H9 (cell line): Measurements from ENCODE around the gene CLUH. TPM values are rescaled to one million over a fixed set of nuclear protein-coding genes. Genes with fewer than 3 reads are reported as not detected.

ENCODE experiments used
- DNase-seq: peaks from one replicate; pipeline ENCODE4 v3.0.0-alpha.2; 2017
- H2AFZ ChIP-seq: one replicate; pipeline ENCODE4 v1.6.1; 2013; ENCODE audit warnings: mild to moderate bottlenecking, low read length, control low read depth, moderate library complexity
- H2AK5ac ChIP-seq: 2 replicates; pipeline ENCODE4 v1.6.1; 2013; ENCODE audit warnings: low read length, control low read depth, mixed read lengths; ENCODE audit not compliant: insufficient read length
- H2BK120ac ChIP-seq: one replicate; pipeline ENCODE4 v1.6.1; 2013; ENCODE audit warnings: low read depth, mild to moderate bottlenecking, low read length, control low read depth, inconsistent platforms; ENCODE audit not compliant: poor library complexity, severe bottlenecking
- H2BK12ac ChIP-seq: 2 replicates; pipeline ENCODE4 v1.6.1; 2013; ENCODE audit warnings: low read length, control low read depth, mixed read lengths, low read depth; ENCODE audit not compliant: insufficient read length
- H2BK15ac ChIP-seq: 2 replicates; pipeline ENCODE4 v1.6.1; 2013; ENCODE audit warnings: low read depth, low read length, control low read depth
- H2BK20ac ChIP-seq: one replicate; pipeline ENCODE4 v1.6.1; 2013; ENCODE audit warnings: low read depth, mild to moderate bottlenecking, low read length, control low read depth, inconsistent platforms; ENCODE audit not compliant: poor library complexity, severe bottlenecking
- H2BK5ac ChIP-seq: 2 replicates; pipeline ENCODE4 v1.6.1; 2013; ENCODE audit warnings: low read length, control low read depth, mixed read lengths; ENCODE audit not compliant: insufficient read length
- H3K14ac ChIP-seq: 2 replicates; pipeline ENCODE4 v1.6.1; 2013; ENCODE audit warnings: low read length, control low read depth; ENCODE audit not compliant: insufficient read depth
- H3K18ac ChIP-seq: 2 replicates; pipeline ENCODE4 v1.6.1; 2013; ENCODE audit warnings: low read depth, mild to moderate bottlenecking, mixed read lengths, low read length, control low read depth; ENCODE audit not compliant: insufficient read length
- H3K23ac ChIP-seq: 2 replicates; pipeline ENCODE4 v1.6.1; 2013; ENCODE audit warnings: low read length, control low read depth, mixed read lengths, low read depth; ENCODE audit not compliant: insufficient read length
- H3K23me2 ChIP-seq: 2 replicates; pipeline ENCODE4 v1.6.1; 2013; ENCODE audit warnings: low read depth, mild to moderate bottlenecking, mixed read lengths, low read length, control low read depth; ENCODE audit not compliant: insufficient read length, poor library complexity, severe bottlenecking
- H3K27ac ChIP-seq: 2 replicates; pipeline ENCODE4 v1.5.1; 2013; ENCODE audit warnings: low read length, control low read depth, mixed read lengths, low read depth; ENCODE audit not compliant: insufficient read length
- H3K27me3 ChIP-seq: 2 replicates; pipeline ENCODE4 v1.6.1; 2013; ENCODE audit warnings: low read length, control low read depth, inconsistent platforms; ENCODE audit not compliant: insufficient read depth
- H3K4ac ChIP-seq: 2 replicates; pipeline ENCODE4 v1.6.1; 2013; ENCODE audit warnings: low read depth, mild to moderate bottlenecking, control low read depth, inconsistent platforms, low read length, moderate library complexity
- H3K4me1 ChIP-seq: 2 replicates; pipeline ENCODE4 v1.6.1; 2013; ENCODE audit warnings: low read length, control low read depth, inconsistent platforms; ENCODE audit not compliant: insufficient read depth
- H3K4me2 ChIP-seq: 2 replicates; pipeline ENCODE4 v1.6.1; 2013; ENCODE audit warnings: low read length, control low read depth, mixed read lengths; ENCODE audit not compliant: insufficient read length, insufficient read depth
- H3K56ac ChIP-seq: 2 replicates; pipeline ENCODE4 v1.6.1; 2013; ENCODE audit warnings: low read depth, mild to moderate bottlenecking, mixed read lengths, low read length, control low read depth; ENCODE audit not compliant: insufficient read length
- H3K79me1 ChIP-seq: 2 replicates; pipeline ENCODE4 v1.6.1; 2013; ENCODE audit warnings: low read depth, mild to moderate bottlenecking, moderate library complexity, low read length, control low read depth, inconsistent platforms; ENCODE audit not compliant: insufficient read depth, poor library complexity, severe bottlenecking
- H3K79me2 ChIP-seq: 2 replicates; pipeline ENCODE4 v1.6.1; 2013; ENCODE audit warnings: low read length, control low read depth, inconsistent platforms; ENCODE audit not compliant: insufficient read depth
- H3K9ac ChIP-seq: 2 replicates; pipeline ENCODE4 v1.6.1; 2013; ENCODE audit warnings: low read length, control low read depth, mixed read lengths; ENCODE audit not compliant: insufficient read length; ENCODE audit errors: extremely low read depth
- H3K9me3 ChIP-seq: one replicate; pipeline ENCODE4 v1.6.1; 2013; ENCODE audit warnings: low read depth, low read length, inconsistent platforms; ENCODE audit not compliant: control insufficient read depth
- H3T11ph ChIP-seq: one replicate; pipeline ENCODE4 v1.6.1; 2013; ENCODE audit warnings: mild to moderate bottlenecking, low read length, control low read depth, inconsistent platforms
- H4K20me1 ChIP-seq: one replicate; pipeline ENCODE4 v1.6.1; 2013; ENCODE audit not compliant: control insufficient read depth, insufficient read length, insufficient read depth
- H4K5ac ChIP-seq: 2 replicates; pipeline ENCODE4 v1.6.1; 2013; ENCODE audit warnings: low read depth, mild to moderate bottlenecking, mixed read lengths, low read length, control low read depth; ENCODE audit not compliant: insufficient read length
- H4K8ac ChIP-seq: replicated peaks from 2 replicates; pipeline ENCODE4 v1.6.1; 2013; ENCODE audit warnings: low read length, control low read depth, mixed read lengths, low read depth; ENCODE audit not compliant: insufficient read length
- H4K91ac ChIP-seq: 2 replicates; pipeline ENCODE4 v1.6.1; 2013; ENCODE audit warnings: low read depth, mild to moderate bottlenecking, moderate library complexity, mixed read lengths, low read length, control low read depth; ENCODE audit not compliant: insufficient read length
- H3K27ac Mint-ChIP-seq, 3 experiments: 2 replicates in 2 of 3; 3 replicates in 1 of 3; pipeline ENCODE4 v1.8.0; 2020 to 2021; ENCODE audit warnings: mixed read lengths in 3 of 3, mild to moderate bottlenecking in 1 of 3, moderate library complexity in 1 of 3
- H3K27me3 Mint-ChIP-seq: 2 replicates; pipeline ENCODE4 v1.8.0; 2021; ENCODE audit warnings: low read depth, mild to moderate bottlenecking, moderate library complexity, mixed read lengths
- H3K36me3 Mint-ChIP-seq, 3 experiments: 2 replicates in 2 of 3; 3 replicates in 1 of 3; pipeline ENCODE4 v1.8.0; 2020 to 2021; ENCODE audit warnings: low read depth in 3 of 3, mixed read lengths in 3 of 3; ENCODE audit not compliant: insufficient read depth in 1 of 3
- H3K4me1 Mint-ChIP-seq, 2 experiments: 2 replicates each; pipeline ENCODE4 v1.8.0; 2020; ENCODE audit warnings: mixed read lengths in 2 of 2
- H3K4me3 Mint-ChIP-seq, 2 experiments: 2 replicates in 1 of 2; 3 replicates in 1 of 2; pipeline ENCODE4 v1.8.0; 2020 to 2021; ENCODE audit warnings: mild to moderate bottlenecking in 2 of 2, mixed read lengths in 2 of 2, moderate library complexity in 1 of 2
- H3K9me3 Mint-ChIP-seq, 2 experiments: 2 replicates in 1 of 2; 3 replicates in 1 of 2; pipeline ENCODE4 v1.8.0; 2020; ENCODE audit warnings: mild to moderate bottlenecking in 2 of 2, mixed read lengths in 2 of 2, moderate library complexity in 1 of 2
- CTCF ChIP-seq: fragments of 200-600 bp; sonication (generic); conservative IDR thresholded peaks from 3 replicates; pipeline ENCODE4 v1.8.0; 2021; ENCODE audit warnings: antibody characterized with exemption, mild to moderate bottlenecking
- WGBS: extraction: QIAGEN DNeasy Blood & Tissue Kit; methylation state at CpG from one replicate; pipeline ENCODE4 v1.1.7; 2013; ENCODE audit warnings: missing lambda C conversion rate, low lambda C conversion rate, mixed read lengths; ENCODE audit not compliant: insufficient read length; ENCODE audit errors: extremely low coverage; 5-methylcytosine and 5-hydroxymethylcytosine counted together
- total RNA-seq: library from RNA; stranded (reverse); gene quantifications from 2 replicates; pipeline ENCODE4 v1.2.1, GENCODE V29; 2021

CLUH gene
- total RNA-seq, 1 experiment from 2014 or later: 91.3 TPM

DNA sequence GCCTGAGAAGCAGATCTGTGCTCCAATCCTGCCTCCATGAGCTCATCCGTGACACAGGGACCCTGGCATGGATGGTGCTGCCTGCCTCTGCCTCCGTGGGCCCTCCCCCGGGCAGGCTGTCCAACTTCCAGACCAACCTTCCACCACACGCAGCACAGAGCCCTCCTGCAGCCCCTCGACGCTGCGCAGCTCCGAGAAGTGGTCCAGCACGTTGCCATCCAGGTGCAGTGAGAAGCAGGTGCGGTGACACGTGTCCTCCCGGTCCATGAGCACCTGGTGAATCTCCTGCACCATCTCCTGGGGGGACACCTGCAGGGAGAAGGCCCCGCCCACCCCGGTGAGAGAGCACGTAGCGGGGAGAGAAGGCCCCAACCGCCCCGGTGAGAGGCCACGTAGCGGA, 8.4 kb downstream of the CLUH start:
- no peak overlapping the region for H3K4me3 Mint-ChIP-seq
- H3K27ac Mint-ChIP-seq: no peak overlapping the region
- Histone ChIP-seq H2BK12ac (no peak overlapping the region), H3K9ac (no peak overlapping the region), H3K18ac (no peak overlapping the region), H2AK5ac (no peak overlapping the region), H3K27me3 (no peaks in the 10 kb centered on the region), H3K23ac (no peak overlapping the region), H4K91ac (no peak overlapping the region), H4K8ac (no peak overlapping the region), H3K4ac (no peak overlapping the region), H2BK120ac (no peak overlapping the region), H3K9me3 (no peaks in the 10 kb centered on the region), H3K27ac (no peak overlapping the region), H3K4me2 (no peak overlapping the region), H3K56ac (no peak overlapping the region), H3K4me1 (no peaks in the 10 kb centered on the region; the same call in 1 of the 2 replicates), H2BK20ac (no peak overlapping the region), H2BK5ac (no peak overlapping the region), H3K79me2 (peaks cover 6% of the 10 kb centered on the region; the same call in 1 of the 2 replicates), H3K23me2 (no peaks in the 10 kb centered on the region), H4K5ac (no peak overlapping the region), H2AFZ (no peak overlapping the region), H4K20me1 (no peaks in the 10 kb centered on the region), H2BK15ac (no peak overlapping the region), H3K79me1 (no peaks in the 10 kb centered on the region), H3T11ph (no peak overlapping the region), H3K14ac (no peak overlapping the region)
- no peaks in the 10 kb centered on the region for H3K9me3 Mint-ChIP-seq
- H3K36me3 Mint-ChIP-seq: peaks cover 6 to 48% (median 23%) of the 10 kb centered on the region in 3 experiments; a peak in 6 of 7 replicates
- peaks cover 17 to 27% of the 10 kb centered on the region in 2 experiments for H3K4me1 Mint-ChIP-seq
- H3K27me3 Mint-ChIP-seq: no peaks in the 10 kb centered on the region
- no peak for DNase-seq
- no CpG with 5 or more reads among the region's 20 CpGs for WGBS
- no peak for TF ChIP-seq CTCF
